Fibroblast of villous mesenchyme (primary cell): ENCODE data around the gene STK10. TPM values are rescaled to one million over a fixed set of nuclear protein-coding genes. Genes with fewer than 3 reads are reported as not detected.

ENCODE experiments used
- DNase-seq: peaks from one replicate; pipeline ENCODE4 v3.0.0-alpha.2; 2010; ENCODE audit warnings: low read depth
- H3K4me3 ChIP-seq: 2 replicates; pipeline ENCODE4 v1.5.1; 2011; ENCODE audit warnings: low read depth, mild to moderate bottlenecking, low read length
- total RNA-seq: library from RNA; depleted of rRNA; stranded (reverse); fragments of >200 nt; gene quantifications from 2 replicates; pipeline ENCODE4 v1.2.3, GENCODE V29; 2012
- TF ChIP-seq, protein P1 (sequence below): IDR thresholded peaks from 2 replicates; pipeline ENCODE4 v1.5.1; 2012; ENCODE audit warnings: low read depth, mild to moderate bottlenecking, low read length; ENCODE audit not compliant: insufficient read depth

STK10 gene
- total RNA-seq, 1 donor: 32.4 TPM

GRCh38 chr5:171999877-172000276 is 188.1 kb downstream of the STK10 start:
- no peak for DNase-seq
- no peak overlapping the region for H3K4me3 ChIP-seq
- TF ChIP-seq, protein P1, sequence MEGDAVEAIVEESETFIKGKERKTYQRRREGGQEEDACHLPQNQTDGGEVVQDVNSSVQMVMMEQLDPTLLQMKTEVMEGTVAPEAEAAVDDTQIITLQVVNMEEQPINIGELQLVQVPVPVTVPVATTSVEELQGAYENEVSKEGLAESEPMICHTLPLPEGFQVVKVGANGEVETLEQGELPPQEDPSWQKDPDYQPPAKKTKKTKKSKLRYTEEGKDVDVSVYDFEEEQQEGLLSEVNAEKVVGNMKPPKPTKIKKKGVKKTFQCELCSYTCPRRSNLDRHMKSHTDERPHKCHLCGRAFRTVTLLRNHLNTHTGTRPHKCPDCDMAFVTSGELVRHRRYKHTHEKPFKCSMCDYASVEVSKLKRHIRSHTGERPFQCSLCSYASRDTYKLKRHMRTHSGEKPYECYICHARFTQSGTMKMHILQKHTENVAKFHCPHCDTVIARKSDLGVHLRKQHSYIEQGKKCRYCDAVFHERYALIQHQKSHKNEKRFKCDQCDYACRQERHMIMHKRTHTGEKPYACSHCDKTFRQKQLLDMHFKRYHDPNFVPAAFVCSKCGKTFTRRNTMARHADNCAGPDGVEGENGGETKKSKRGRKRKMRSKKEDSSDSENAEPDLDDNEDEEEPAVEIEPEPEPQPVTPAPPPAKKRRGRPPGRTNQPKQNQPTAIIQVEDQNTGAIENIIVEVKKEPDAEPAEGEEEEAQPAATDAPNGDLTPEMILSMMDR: no peak

- no peak for DNase-seq
- TF ChIP-seq, protein P1: no peak
- H3K4me3 ChIP-seq: no peak overlapping the region
These were observed 188.9 kb downstream of the STK10 start for GRCh38 chr5:171999100-171999499.

- DNase-seq: no peak
- TF ChIP-seq, protein P1: no peak
- no peak overlapping the region for H3K4me3 ChIP-seq
These were observed 191.0 kb downstream of the STK10 start for GRCh38 chr5:171997011-171997410.

DNA sequence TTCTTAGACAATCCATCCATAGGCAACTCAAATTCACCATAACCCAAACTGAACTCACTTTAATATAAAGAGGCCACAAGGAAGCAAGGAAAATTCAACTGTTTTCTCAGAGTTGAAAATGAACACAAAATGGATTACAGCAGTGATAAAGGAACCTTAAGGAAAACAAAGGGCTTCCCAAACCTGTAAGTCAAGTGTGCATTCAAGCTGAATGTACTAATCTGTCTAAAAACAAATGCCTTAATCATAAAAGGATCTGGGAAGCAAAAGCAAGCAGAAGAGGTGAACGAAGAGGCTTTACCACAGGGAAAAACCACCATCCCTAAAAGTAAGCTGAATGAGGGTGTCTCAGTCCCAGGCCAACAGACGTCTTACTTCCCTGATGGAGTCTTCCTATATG is 195.2 kb downstream of the STK10 start:
- TF ChIP-seq, protein P1: no peak
- H3K4me3 ChIP-seq: no peak overlapping the region
- DNase-seq: no peak

DNA sequence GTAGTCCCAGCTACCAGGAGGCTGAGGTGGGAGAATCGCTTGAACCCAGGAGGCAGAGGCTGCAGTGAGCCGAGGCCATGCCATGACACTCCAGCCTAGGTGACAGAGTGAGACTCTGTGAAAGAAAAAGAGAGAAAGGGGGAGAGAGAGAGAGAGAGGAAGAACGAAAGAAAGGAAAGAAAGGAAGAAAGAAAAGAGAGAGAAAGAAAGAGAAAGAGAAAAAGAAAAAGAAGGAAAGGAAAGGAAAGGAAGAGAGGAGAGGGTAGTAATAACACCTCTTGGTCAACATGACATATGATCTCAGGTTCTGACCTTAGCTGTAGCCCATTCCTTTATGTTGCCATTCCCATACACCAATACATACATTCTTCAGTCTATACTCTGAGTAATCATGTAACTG is 195.7 kb downstream of the STK10 start:
- no peak overlapping the region for H3K4me3 ChIP-seq
- TF ChIP-seq, protein P1: no peak
- DNase-seq: no peak

Other genes starting within 250 kb of the STK10 start
- gene FBXW11, start 181.6 kb downstream of the STK10 start, total RNA-seq: 68.0 and 112 TPM in 2 replicates
- gene EFCAB9, start 5.9 kb upstream of the STK10 start, total RNA-seq: not detected in 2 replicates
- 20.3 and 23.7 TPM in 2 replicates for gene UBTD2, start 95.5 kb upstream of the STK10 start, total RNA-seq